H9 (cell line): ENCODE measurements around the gene LRSAM1. TPM values are rescaled to one million over a fixed set of nuclear protein-coding genes. Genes with fewer than 3 reads are reported as not detected.

Experiments
- DNase-seq: peaks from one replicate; pipeline ENCODE4 v3.0.0-alpha.2; 2017
- H2AFZ ChIP-seq: one replicate; pipeline ENCODE4 v1.6.1; 2013; ENCODE audit warnings: mild to moderate bottlenecking, low read length, control low read depth, moderate library complexity
- H2AK5ac ChIP-seq: 2 replicates; pipeline ENCODE4 v1.6.1; 2013; ENCODE audit warnings: low read length, control low read depth, mixed read lengths; ENCODE audit not compliant: insufficient read length
- H2BK120ac ChIP-seq: one replicate; pipeline ENCODE4 v1.6.1; 2013; ENCODE audit warnings: low read depth, mild to moderate bottlenecking, low read length, control low read depth, inconsistent platforms; ENCODE audit not compliant: poor library complexity, severe bottlenecking
- H2BK12ac ChIP-seq: 2 replicates; pipeline ENCODE4 v1.6.1; 2013; ENCODE audit warnings: low read length, control low read depth, mixed read lengths, low read depth; ENCODE audit not compliant: insufficient read length
- H2BK15ac ChIP-seq: 2 replicates; pipeline ENCODE4 v1.6.1; 2013; ENCODE audit warnings: low read depth, low read length, control low read depth
- H2BK20ac ChIP-seq: one replicate; pipeline ENCODE4 v1.6.1; 2013; ENCODE audit warnings: low read depth, mild to moderate bottlenecking, low read length, control low read depth, inconsistent platforms; ENCODE audit not compliant: poor library complexity, severe bottlenecking
- H2BK5ac ChIP-seq: 2 replicates; pipeline ENCODE4 v1.6.1; 2013; ENCODE audit warnings: low read length, control low read depth, mixed read lengths; ENCODE audit not compliant: insufficient read length
- H3K14ac ChIP-seq: 2 replicates; pipeline ENCODE4 v1.6.1; 2013; ENCODE audit warnings: low read length, control low read depth; ENCODE audit not compliant: insufficient read depth
- H3K18ac ChIP-seq: 2 replicates; pipeline ENCODE4 v1.6.1; 2013; ENCODE audit warnings: low read depth, mild to moderate bottlenecking, mixed read lengths, low read length, control low read depth; ENCODE audit not compliant: insufficient read length
- H3K23ac ChIP-seq: 2 replicates; pipeline ENCODE4 v1.6.1; 2013; ENCODE audit warnings: low read length, control low read depth, mixed read lengths, low read depth; ENCODE audit not compliant: insufficient read length
- H3K23me2 ChIP-seq: 2 replicates; pipeline ENCODE4 v1.6.1; 2013; ENCODE audit warnings: low read depth, mild to moderate bottlenecking, mixed read lengths, low read length, control low read depth; ENCODE audit not compliant: insufficient read length, poor library complexity, severe bottlenecking
- H3K27ac ChIP-seq: 2 replicates; pipeline ENCODE4 v1.5.1; 2013; ENCODE audit warnings: low read length, control low read depth, mixed read lengths, low read depth; ENCODE audit not compliant: insufficient read length
- H3K27me3 ChIP-seq: 2 replicates; pipeline ENCODE4 v1.6.1; 2013; ENCODE audit warnings: low read length, control low read depth, inconsistent platforms; ENCODE audit not compliant: insufficient read depth
- H3K4ac ChIP-seq: 2 replicates; pipeline ENCODE4 v1.6.1; 2013; ENCODE audit warnings: low read depth, mild to moderate bottlenecking, control low read depth, inconsistent platforms, low read length, moderate library complexity
- H3K4me1 ChIP-seq: 2 replicates; pipeline ENCODE4 v1.6.1; 2013; ENCODE audit warnings: low read length, control low read depth, inconsistent platforms; ENCODE audit not compliant: insufficient read depth
- H3K4me2 ChIP-seq: 2 replicates; pipeline ENCODE4 v1.6.1; 2013; ENCODE audit warnings: low read length, control low read depth, mixed read lengths; ENCODE audit not compliant: insufficient read length, insufficient read depth
- H3K56ac ChIP-seq: 2 replicates; pipeline ENCODE4 v1.6.1; 2013; ENCODE audit warnings: low read depth, mild to moderate bottlenecking, mixed read lengths, low read length, control low read depth; ENCODE audit not compliant: insufficient read length
- H3K79me1 ChIP-seq: 2 replicates; pipeline ENCODE4 v1.6.1; 2013; ENCODE audit warnings: low read depth, mild to moderate bottlenecking, moderate library complexity, low read length, control low read depth, inconsistent platforms; ENCODE audit not compliant: insufficient read depth, poor library complexity, severe bottlenecking
- H3K79me2 ChIP-seq: 2 replicates; pipeline ENCODE4 v1.6.1; 2013; ENCODE audit warnings: low read length, control low read depth, inconsistent platforms; ENCODE audit not compliant: insufficient read depth
- H3K9ac ChIP-seq: 2 replicates; pipeline ENCODE4 v1.6.1; 2013; ENCODE audit warnings: low read length, control low read depth, mixed read lengths; ENCODE audit not compliant: insufficient read length; ENCODE audit errors: extremely low read depth
- H3K9me3 ChIP-seq: one replicate; pipeline ENCODE4 v1.6.1; 2013; ENCODE audit warnings: low read depth, low read length, inconsistent platforms; ENCODE audit not compliant: control insufficient read depth
- H3T11ph ChIP-seq: one replicate; pipeline ENCODE4 v1.6.1; 2013; ENCODE audit warnings: mild to moderate bottlenecking, low read length, control low read depth, inconsistent platforms
- H4K20me1 ChIP-seq: one replicate; pipeline ENCODE4 v1.6.1; 2013; ENCODE audit not compliant: control insufficient read depth, insufficient read length, insufficient read depth
- H4K5ac ChIP-seq: 2 replicates; pipeline ENCODE4 v1.6.1; 2013; ENCODE audit warnings: low read depth, mild to moderate bottlenecking, mixed read lengths, low read length, control low read depth; ENCODE audit not compliant: insufficient read length
- H4K8ac ChIP-seq: replicated peaks from 2 replicates; pipeline ENCODE4 v1.6.1; 2013; ENCODE audit warnings: low read length, control low read depth, mixed read lengths, low read depth; ENCODE audit not compliant: insufficient read length
- H4K91ac ChIP-seq: 2 replicates; pipeline ENCODE4 v1.6.1; 2013; ENCODE audit warnings: low read depth, mild to moderate bottlenecking, moderate library complexity, mixed read lengths, low read length, control low read depth; ENCODE audit not compliant: insufficient read length
- H3K27ac Mint-ChIP-seq, 3 experiments: 2 replicates in 2 of 3; 3 replicates in 1 of 3; pipeline ENCODE4 v1.8.0; 2020 to 2021; ENCODE audit warnings: mixed read lengths in 3 of 3, mild to moderate bottlenecking in 1 of 3, moderate library complexity in 1 of 3
- H3K27me3 Mint-ChIP-seq: 2 replicates; pipeline ENCODE4 v1.8.0; 2021; ENCODE audit warnings: low read depth, mild to moderate bottlenecking, moderate library complexity, mixed read lengths
- H3K36me3 Mint-ChIP-seq, 3 experiments: 2 replicates in 2 of 3; 3 replicates in 1 of 3; pipeline ENCODE4 v1.8.0; 2020 to 2021; ENCODE audit warnings: low read depth in 3 of 3, mixed read lengths in 3 of 3; ENCODE audit not compliant: insufficient read depth in 1 of 3
- H3K4me1 Mint-ChIP-seq, 2 experiments: 2 replicates each; pipeline ENCODE4 v1.8.0; 2020; ENCODE audit warnings: mixed read lengths in 2 of 2
- H3K4me3 Mint-ChIP-seq, 2 experiments: 2 replicates in 1 of 2; 3 replicates in 1 of 2; pipeline ENCODE4 v1.8.0; 2020 to 2021; ENCODE audit warnings: mild to moderate bottlenecking in 2 of 2, mixed read lengths in 2 of 2, moderate library complexity in 1 of 2
- H3K9me3 Mint-ChIP-seq, 2 experiments: 2 replicates in 1 of 2; 3 replicates in 1 of 2; pipeline ENCODE4 v1.8.0; 2020; ENCODE audit warnings: mild to moderate bottlenecking in 2 of 2, mixed read lengths in 2 of 2, moderate library complexity in 1 of 2
- CTCF ChIP-seq: fragments of 200-600 bp; sonication (generic); conservative IDR thresholded peaks from 3 replicates; pipeline ENCODE4 v1.8.0; 2021; ENCODE audit warnings: antibody characterized with exemption, mild to moderate bottlenecking
- WGBS: extraction: QIAGEN DNeasy Blood & Tissue Kit; methylation state at CpG from one replicate; pipeline ENCODE4 v1.1.7; 2013; ENCODE audit warnings: missing lambda C conversion rate, low lambda C conversion rate, mixed read lengths; ENCODE audit not compliant: insufficient read length; ENCODE audit errors: extremely low coverage; 5-methylcytosine and 5-hydroxymethylcytosine counted together
- total RNA-seq: library from RNA; stranded (reverse); gene quantifications from 2 replicates; pipeline ENCODE4 v1.2.1, GENCODE V29; 2021

Gene LRSAM1
- total RNA-seq, 1 experiment from 2014 or later = 16.2 TPM

GRCh38 chr9:127523312-127523851 lies 72.1 kb downstream of the LRSAM1 start:
- Histone ChIP-seq H3K9me3 (peaks cover 20% of the 10 kb centered on the region), H4K20me1 (no peaks in the 10 kb centered on the region)
- no peak overlapping the region for H3K27ac Mint-ChIP-seq

More at GRCh38 chr9:127523312-127523851, 72.1 kb downstream of the LRSAM1 start:
- Histone ChIP-seq H3K14ac (no peak overlapping the region), H3K27ac (no peak overlapping the region), H3K18ac (no peak overlapping the region), H3K56ac (no peak overlapping the region), H4K5ac (no peak overlapping the region), H3K9ac (no peak overlapping the region), H2BK20ac (no peak overlapping the region), H3K27me3 (no peaks in the 10 kb centered on the region), H3K79me2 (no peaks in the 10 kb centered on the region), H3K4me2 (no peak overlapping the region), H2BK12ac (no peak overlapping the region), H4K91ac (no peak overlapping the region), H3K23me2 (no peaks in the 10 kb centered on the region), H2BK5ac (no peak overlapping the region), H3T11ph (no peak overlapping the region), H3K4ac (no peak overlapping the region), H3K23ac (no peak overlapping the region), H2AK5ac (no peak overlapping the region), H2AFZ (no peak overlapping the region), H4K8ac (no peak overlapping the region), H2BK120ac (no peak overlapping the region), H3K79me1 (no peaks in the 10 kb centered on the region), H2BK15ac (no peak overlapping the region), H3K4me1 (peaks cover 2% of the 10 kb centered on the region)
- TF ChIP-seq CTCF = peak; percentile 75
- no peak for DNase-seq
- Mint-ChIP-seq H3K27me3 (peaks cover 1% of the 10 kb centered on the region; the same call in 1 of the 2 replicates), H3K4me1 (peaks cover 17 to 18% of the 10 kb centered on the region in 2 experiments), H3K4me3 (no peak overlapping the region), H3K36me3 (peaks cover 46 to 63% (median 49%) of the 10 kb centered on the region in 3 experiments), H3K9me3 (peaks cover 37 to 39% of the 10 kb centered on the region in 2 experiments)
- no CpG with 5 or more reads among the region's 9 CpGs for WGBS
